OCI-LY1 (cell line): Measurements from ENCODE around the gene FAF1.

Source experiments
- H2AFZ ChIP-seq: fragments of 200-600 bp; sonication (generic), shearing (Covaris generic); 2 replicates; pipeline ENCODE4 v1.6.0; 2014; ENCODE audit warnings: antibody characterized with exemption, mild to moderate bottlenecking, low read length
- H3F3A ChIP-seq: fragments of 200-600 bp; sonication (generic), shearing (Covaris generic); 2 replicates; pipeline ENCODE4 v1.6.0; 2014; ENCODE audit warnings: mild to moderate bottlenecking, antibody characterized with exemption, low read length, moderate library complexity; ENCODE audit not compliant: insufficient read depth
- H3K27ac ChIP-seq: fragments of 200-600 bp; sonication (generic); 2 replicates; pipeline ENCODE4 v1.5.1; 2014; ENCODE audit warnings: low read length, mixed run types, mild to moderate bottlenecking, low read depth; ENCODE audit not compliant: poor library complexity, severe bottlenecking
- H3K27me3 ChIP-seq: fragments of 200-600 bp; sonication (generic); 2 replicates; pipeline ENCODE4 v1.6.0; 2014; ENCODE audit warnings: antibody characterized with exemption, mild to moderate bottlenecking, low read length, moderate library complexity; ENCODE audit not compliant: insufficient read depth
- H3K36me3 ChIP-seq: fragments of 200-600 bp; sonication (generic); 2 replicates; pipeline ENCODE4 v1.6.1; 2014; ENCODE audit warnings: mild to moderate bottlenecking, antibody characterized with exemption, low read length, moderate library complexity, mixed read lengths; ENCODE audit not compliant: insufficient read depth
- H3K4me1 ChIP-seq: fragments of 200-600 bp; sonication (generic); 2 replicates; pipeline ENCODE4 v1.5.1; 2014; ENCODE audit warnings: mild to moderate bottlenecking, low read length, moderate library complexity; ENCODE audit not compliant: insufficient read depth, severe bottlenecking
- H3K4me2 ChIP-seq: fragments of 200-600 bp; sonication (generic), shearing (Covaris generic); 2 replicates; pipeline ENCODE4 v1.6.1; 2014; ENCODE audit warnings: low read length
- H3K4me3 ChIP-seq: fragments of 200-600 bp; sonication (generic); 2 replicates; pipeline ENCODE4 v1.5.1; 2014; ENCODE audit warnings: low read length, low read depth, mild to moderate bottlenecking, mixed read lengths; ENCODE audit not compliant: poor library complexity, severe bottlenecking
- H3K79me2 ChIP-seq: fragments of 200-600 bp; shearing (Covaris generic); 2 replicates; pipeline ENCODE4 v1.6.1; 2016; ENCODE audit warnings: mixed run types, low read length, mixed read lengths; ENCODE audit not compliant: insufficient read depth
- H3K9ac ChIP-seq: fragments of 200-600 bp; sonication (generic), shearing (Covaris generic); 2 replicates; pipeline ENCODE4 v1.6.1; 2014; ENCODE audit warnings: mild to moderate bottlenecking, low read length, mixed read lengths
- H3K9me2 ChIP-seq: fragments of 200-600 bp; sonication (generic), shearing (Covaris generic); 2 replicates; pipeline ENCODE4 v1.6.1; 2014; ENCODE audit warnings: low read depth, mild to moderate bottlenecking, low read length, mixed read lengths
- H3K9me3 ChIP-seq: fragments of 200-600 bp; shearing (Covaris generic); 2 replicates; pipeline ENCODE4 v1.6.1; 2014; ENCODE audit warnings: low read length, mixed read lengths
- H4K20me1 ChIP-seq: fragments of 200-600 bp; sonication (generic), shearing (Covaris generic); 2 replicates; pipeline ENCODE4 v1.6.0; 2016; ENCODE audit warnings: mild to moderate bottlenecking, low read length; ENCODE audit not compliant: insufficient read depth
- CTCF ChIP-seq: fragments of 200-600 bp; sonication (generic), shearing (Covaris generic); IDR thresholded peaks from 2 replicates; pipeline ENCODE4 v1.5.1; 2017; ENCODE audit warnings: mild to moderate bottlenecking, antibody characterized with exemption, low read length, moderate library complexity, mixed read lengths
- EZH2 ChIP-seq: fragments of 200-600 bp; sonication (generic), shearing (Covaris generic); IDR thresholded peaks from 2 replicates; pipeline ENCODE4 v1.8.0; 2017; ENCODE audit warnings: borderline replicate concordance, mixed run types, mild to moderate bottlenecking, antibody characterized with exemption, low read length, moderate library complexity, mixed read lengths

FAF1 gene

GRCh38 chr1:50427818-50428779 lies 532.0 kb downstream of the FAF1 start:
- Histone ChIP-seq H3K9me2 (no peaks in the 10 kb centered on the region), H3K36me3 (no peaks in the 10 kb centered on the region), H2AFZ (no peak overlapping the region), H3K79me2 (no peaks in the 10 kb centered on the region), H3K27ac (no peak overlapping the region), H3K4me3 (no peak overlapping the region), H3K9ac (no peak overlapping the region), H3K9me3 (no peaks in the 10 kb centered on the region), H3K4me1 (no peaks in the 10 kb centered on the region), H4K20me1 (no peaks in the 10 kb centered on the region), H3F3A (no peaks in the 10 kb centered on the region), H3K4me2 (no peak overlapping the region), H3K27me3 (no peaks in the 10 kb centered on the region)
- TF ChIP-seq EZH2 (no peak), CTCF (no peak)

DNA sequence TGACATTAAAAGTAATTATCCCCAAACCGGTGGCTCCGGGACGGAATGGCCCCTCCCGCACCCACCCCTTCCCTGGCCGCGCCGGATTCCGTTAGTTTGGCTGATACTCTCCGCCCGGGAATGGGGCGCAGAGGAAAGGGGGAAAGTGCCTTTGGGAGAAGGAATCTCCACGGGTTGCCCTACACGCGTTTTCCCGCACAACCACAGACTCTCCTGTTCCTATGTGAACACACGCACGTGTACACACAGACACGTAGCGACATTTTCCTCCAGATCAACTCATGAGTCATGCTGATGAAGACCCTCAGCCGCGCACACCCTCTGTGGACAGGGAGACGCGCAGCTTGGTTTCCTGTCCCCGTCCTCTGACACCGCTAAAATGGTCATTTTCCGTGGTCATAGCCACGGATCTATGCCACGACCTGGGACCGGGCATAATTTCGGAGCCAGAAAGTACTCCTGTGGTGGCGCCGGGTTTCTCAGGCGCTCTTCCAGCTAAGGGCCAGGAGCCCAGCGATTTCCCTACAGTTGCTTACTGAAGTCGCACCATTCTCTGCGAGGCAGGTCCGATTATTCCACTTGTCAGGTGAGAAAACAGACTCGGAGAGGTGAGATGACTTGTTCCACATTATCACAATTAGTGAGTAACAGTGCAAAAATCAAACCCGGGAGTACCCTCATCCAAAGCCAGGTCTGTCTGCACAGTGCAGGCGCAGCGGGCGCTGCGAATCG lies 532.8 kb downstream of the FAF1 start:
- Histone ChIP-seq H3K9me2 (no peaks in the 10 kb centered on the region), H3K4me1 (no peaks in the 10 kb centered on the region), H3K4me3 (no peak overlapping the region), H3K4me2 (no peak overlapping the region), H4K20me1 (no peaks in the 10 kb centered on the region), H3K9ac (no peak overlapping the region), H3K27me3 (no peaks in the 10 kb centered on the region), H3K36me3 (no peaks in the 10 kb centered on the region), H3K9me3 (no peaks in the 10 kb centered on the region), H2AFZ (no peak overlapping the region), H3F3A (no peaks in the 10 kb centered on the region), H3K79me2 (no peaks in the 10 kb centered on the region), H3K27ac (no peak overlapping the region)
- TF ChIP-seq EZH2 = no peak
- no peak for TF ChIP-seq CTCF

- H4K20me1 ChIP-seq = no peaks in the 10 kb centered on the region
- no peaks in the 10 kb centered on the region for H3K4me1 ChIP-seq
- H3F3A ChIP-seq = no peaks in the 10 kb centered on the region
- no peaks in the 10 kb centered on the region for H3K36me3 ChIP-seq
- no peaks in the 10 kb centered on the region for H3K79me2 ChIP-seq
- H3K4me3 ChIP-seq = no peak overlapping the region
- H3K9me3 ChIP-seq = no peaks in the 10 kb centered on the region
- no peaks in the 10 kb centered on the region for H3K27me3 ChIP-seq
- TF ChIP-seq CTCF (no peak), EZH2 (no peak)
- no peak overlapping the region for H3K4me2 ChIP-seq
- no peak overlapping the region for H3K9ac ChIP-seq
- H2AFZ ChIP-seq = no peak overlapping the region
- no peak overlapping the region for H3K27ac ChIP-seq
- no peaks in the 10 kb centered on the region for H3K9me2 ChIP-seq
Observed at GRCh38 chr1:50426702-50427085, 533.4 kb downstream of the FAF1 start.
